Right lung (tissue), 5 donors: Measurements from ENCODE around the gene MT2A. TPM values are rescaled to one million over a fixed set of nuclear protein-coding genes. Genes with fewer than 3 reads are reported as not detected.
A peak's percentile ranks its signal among the peaks of the same experiment; 100 is the strongest.
"Not testable (repeated sequence)": the region's sequence is repeated elsewhere in the genome, so short reads cannot be mapped to it uniquely, and the experiment has no call there.

ENCODE experiments used
- DNase-seq, 2 donors: peaks; one replicate each; pipeline ENCODE4 v3.0.0-alpha.2; 2013
- polyA plus RNA-seq, 5 donors: library from polyadenylated mRNA; unstranded; fragments of 120-200 nt; gene quantifications; one replicate each; pipeline versions ENCODE4 v1.2.1 to v1.2.3, GENCODE V29; 2013; ENCODE audit warnings: inconsistent platforms in 1 of 5, low replicate concordance in 1 of 5; ENCODE audit not compliant: insufficient read length in 5 of 5, insufficient read depth in 1 of 5

Gene MT2A
- polyA plus RNA-seq, 5 donors: 33.1 to 52.4 (median 36.6) TPM

DNA sequence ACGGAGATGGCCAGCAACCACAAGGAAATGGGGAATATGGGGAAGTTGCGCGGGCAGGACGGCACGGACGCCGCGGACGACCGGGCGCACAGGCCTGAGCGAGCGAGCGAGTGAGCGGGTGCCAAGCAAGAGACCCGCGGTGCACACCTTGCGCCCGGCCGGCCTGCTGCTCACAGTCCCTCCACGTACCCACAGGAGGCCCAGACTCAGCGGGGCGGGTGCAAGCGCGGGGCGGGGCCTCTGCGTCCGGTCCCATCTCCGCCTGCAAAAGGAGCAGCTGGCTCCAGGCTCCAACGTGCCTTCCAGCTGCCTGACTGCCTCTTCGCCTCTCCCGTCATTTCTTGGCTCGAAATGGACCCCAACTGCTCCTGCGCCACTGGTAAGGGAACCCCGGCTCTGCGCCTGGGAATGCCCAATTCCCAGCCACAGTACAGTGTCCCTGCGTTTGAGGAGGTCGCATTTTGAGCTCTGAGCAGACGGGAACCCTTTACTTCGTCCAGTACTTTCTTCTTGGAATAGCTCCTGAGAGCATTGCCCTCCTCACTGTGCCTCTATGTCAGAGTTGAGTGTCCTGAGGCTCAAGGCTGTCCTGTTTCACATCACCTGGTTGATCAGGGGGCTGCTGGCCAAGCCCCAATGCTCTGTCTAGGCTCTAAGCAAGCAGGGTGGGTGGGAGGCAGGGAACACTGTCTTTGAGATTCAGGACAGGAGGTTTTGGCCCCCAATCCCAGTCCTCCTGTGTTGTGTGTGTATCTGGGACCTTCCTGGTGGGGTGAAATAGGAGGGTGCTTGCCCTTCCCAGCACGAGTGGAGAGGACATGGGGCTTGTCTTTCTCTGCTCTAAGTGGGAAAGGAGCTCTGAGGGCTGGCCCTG, 9.1 kb downstream of the MT2A start:
- peak; percentile 77 to 84 for DNase-seq

DNA sequence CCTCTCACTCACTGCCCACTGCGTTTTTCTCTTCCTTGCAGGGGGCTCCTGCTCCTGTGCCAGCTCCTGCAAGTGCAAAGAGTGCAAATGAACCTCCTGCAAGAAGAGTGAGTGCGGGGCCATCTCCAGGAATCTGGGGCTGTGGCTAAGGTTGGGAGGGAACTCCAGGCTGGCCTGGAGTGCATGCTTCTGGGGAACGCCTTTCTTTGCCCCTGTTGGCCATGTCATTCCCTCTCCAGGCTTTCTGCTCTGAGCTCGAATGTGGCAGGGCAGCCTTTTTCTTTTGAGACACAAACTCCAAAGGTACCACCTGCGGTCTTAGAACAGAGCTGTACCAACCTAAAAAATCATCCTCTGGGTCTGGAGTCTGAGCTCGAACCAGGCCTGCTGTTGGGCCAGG, 9.8 kb downstream of the MT2A start:
- no peak for DNase-seq

DNA sequence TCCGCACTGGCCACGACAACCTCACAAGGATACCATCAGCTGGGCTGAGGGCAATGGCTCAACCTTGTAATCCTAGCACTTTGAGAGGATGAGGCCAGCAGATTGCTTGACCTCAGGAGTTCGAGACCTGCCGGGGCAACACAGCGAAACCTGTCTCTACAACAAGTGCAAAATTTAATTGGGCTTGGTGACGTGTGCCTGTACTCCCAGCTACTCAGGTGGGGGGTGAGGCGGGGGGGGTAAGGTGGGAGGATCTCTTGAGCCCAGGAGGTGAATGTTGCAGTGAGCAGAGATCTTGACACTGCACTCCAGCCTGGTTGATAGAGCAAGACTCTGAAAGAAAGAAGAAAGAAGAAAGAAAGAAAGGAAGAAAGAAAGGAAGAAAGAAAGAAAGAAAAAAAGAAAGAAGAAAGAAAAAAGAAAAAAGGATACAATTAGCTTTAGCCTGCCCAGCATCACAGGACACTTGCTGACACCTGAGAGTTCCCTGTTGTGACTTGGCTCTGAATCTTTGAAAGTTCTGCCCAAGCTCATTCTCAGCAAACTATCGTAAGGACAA, 12.0 kb downstream of the MT2A start:
- no peak for DNase-seq

DNA sequence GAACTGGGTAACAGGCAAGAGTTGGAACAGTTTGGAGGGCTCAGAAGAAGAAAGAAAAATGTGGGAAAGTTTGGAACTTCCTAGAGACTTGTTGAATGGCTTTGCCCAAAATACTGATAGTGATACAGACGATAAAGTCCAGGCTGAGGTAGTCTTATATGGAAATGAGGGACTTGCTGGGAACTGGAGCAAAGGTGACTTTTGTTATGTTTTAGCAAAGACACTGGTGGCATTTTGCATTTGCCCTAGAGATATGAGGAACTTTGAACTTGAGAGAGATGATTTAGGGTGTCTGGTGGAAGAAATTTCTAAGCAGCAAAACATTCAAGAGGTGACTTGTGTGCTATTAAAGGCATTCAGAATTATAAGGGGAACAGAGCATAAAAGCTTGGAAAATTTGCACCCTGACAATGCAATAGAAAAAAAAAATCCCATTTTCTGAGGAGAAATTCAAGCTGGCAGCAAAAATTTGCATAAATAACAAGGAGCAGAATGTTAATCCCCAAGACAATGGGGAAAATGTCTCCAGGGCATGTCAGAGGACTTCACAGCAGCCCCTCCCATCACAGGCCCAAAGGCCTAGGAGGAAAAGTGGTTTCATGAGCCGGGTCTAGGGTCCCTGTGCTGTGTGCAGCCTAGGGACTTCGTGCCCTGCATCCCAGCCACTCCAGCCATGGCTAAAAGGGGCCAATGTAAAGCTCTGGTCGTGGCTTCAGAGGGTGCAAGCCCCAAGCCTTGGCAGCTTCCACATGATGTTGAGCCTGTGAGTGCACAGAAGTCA, 13.5 kb downstream of the MT2A start:
- DNase-seq: not testable (repeated sequence)

DNA sequence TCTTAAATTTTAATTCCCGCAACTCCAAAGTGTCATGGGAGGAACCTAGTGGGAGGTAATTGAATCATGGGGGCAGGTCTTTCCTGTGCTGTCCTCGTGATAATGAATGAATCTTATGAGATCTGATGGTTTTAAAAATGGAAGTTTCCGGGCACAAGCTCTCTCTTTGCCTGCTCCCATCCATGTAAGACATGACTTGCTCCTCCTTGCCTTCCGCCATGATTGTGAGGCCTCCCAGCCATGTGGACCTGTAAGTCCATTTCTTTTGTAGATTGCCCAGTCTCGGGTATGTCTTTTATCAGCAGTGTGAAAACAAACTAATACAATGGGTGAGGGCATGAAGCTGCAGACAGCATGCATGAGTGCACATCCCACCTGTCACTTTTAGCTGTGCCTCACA, 14.8 kb downstream of the MT2A start:
- DNase-seq: not testable (repeated sequence)

DNA sequence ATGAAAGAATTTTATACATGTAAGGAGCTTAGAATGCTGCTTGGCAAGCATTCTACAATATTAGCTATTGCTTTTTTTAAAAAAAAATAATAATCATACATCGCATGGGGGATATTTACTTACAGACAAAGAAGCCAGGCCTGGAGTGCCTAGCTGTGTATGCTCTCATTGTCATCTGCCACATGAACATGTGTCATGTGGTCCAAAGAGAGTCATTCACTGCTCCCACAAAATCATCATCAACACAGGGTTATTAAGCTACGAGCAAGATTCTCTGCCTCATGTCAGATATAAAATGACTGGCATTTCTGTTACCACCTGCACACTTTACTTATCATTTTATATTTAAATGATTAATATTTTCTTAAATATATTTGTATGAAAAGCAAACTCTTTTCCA, 15.3 kb downstream of the MT2A start:
- DNase-seq: no peak

DNA sequence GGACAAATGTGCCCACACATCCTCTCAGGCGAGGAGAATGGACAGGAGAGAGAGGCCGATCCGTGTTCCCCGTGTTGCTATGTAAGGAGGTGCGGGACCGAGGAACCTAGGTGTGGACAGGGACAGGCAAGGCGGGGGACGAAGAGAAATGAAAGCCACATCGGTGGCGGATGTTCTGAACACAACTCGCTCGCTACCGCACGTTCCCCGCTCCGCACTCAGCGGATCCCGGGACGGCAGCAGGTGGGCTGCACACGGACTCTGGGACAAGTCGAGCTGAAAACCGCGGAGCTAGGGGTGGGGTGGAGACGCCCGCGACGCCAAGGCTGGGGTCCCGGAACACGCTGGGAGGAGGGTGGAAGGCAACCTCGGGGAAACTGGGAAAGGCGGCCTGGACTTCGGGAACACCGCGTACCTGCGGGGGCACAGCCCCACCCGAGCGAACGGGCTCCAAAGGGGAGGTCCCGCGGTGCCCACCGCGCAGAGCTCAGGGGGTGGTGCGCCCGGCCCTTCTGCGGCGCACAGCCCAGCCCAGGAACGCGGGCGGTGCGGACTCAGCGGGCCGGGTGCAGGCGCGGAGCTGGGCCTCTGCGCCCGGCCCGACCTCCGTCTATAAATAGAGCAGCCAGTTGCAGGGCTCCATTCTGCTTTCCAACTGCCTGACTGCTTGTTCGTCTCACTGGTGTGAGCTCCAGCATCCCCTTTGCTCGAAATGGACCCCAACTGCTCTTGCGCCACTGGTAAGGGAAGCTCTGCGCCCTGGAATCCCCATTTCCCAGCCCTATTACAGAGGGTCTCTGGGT, 17.0 kb downstream of the MT2A start, which contains the start of gene MT1E:
Gene MT1E (plus strand): TSS at position 642 of the 803 bp plus-strand sequence. CDS start 71 bp downstream, at position 713.
- DNase-seq: no peak

DNA sequence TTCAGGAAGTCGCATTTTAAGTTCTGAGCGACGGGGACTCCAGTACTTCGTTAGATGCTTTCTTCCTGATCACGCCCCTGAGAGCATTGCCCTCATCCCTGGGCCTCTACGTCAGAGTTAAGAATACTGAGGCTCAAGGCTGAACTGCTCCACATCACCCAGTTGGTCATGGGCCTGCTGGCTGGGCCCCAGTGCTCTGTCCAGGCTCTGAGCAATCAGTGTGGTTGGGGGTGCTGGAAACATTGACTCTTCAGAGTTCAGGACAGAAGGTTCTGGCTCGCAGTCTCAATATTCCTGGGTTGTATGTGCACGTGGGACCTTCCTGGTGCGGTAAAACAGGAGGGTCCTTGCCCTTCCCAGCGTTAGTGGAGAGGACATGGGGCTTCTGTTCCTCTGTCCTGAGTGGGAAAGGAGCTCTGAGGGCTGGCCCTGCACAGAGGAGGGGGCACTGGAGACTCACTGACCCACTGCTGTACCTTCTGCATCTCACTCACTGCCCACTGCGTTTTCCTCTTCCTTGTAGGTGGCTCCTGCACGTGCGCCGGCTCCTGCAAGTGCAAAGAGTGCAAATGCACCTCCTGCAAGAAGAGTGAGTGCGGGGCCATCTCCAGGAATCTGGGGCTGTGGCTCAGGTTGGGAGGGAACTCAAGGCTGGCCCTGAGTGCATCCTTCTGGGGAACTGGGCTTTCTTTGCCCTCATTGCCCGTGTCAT, 17.7 kb downstream of the MT2A start:
- no peak for DNase-seq

DNA sequence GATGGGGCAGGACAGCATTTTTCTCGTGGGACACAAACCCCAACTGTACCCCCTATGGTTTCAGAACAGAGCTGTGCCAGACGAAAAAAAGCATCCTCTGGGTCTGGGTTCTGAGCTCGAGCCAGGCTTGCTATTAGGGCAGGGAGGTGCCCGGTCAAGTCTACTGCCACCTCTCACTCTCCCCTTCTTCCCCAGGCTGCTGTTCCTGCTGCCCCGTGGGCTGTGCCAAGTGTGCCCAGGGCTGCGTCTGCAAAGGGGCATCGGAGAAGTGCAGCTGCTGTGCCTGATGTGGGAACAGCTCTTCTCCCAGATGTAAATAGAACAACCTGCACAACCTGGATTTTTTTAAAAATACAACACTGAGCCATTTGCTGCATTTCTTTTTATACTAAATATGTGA, 18.3 kb downstream of the MT2A start:
- DNase-seq: no peak

DNA sequence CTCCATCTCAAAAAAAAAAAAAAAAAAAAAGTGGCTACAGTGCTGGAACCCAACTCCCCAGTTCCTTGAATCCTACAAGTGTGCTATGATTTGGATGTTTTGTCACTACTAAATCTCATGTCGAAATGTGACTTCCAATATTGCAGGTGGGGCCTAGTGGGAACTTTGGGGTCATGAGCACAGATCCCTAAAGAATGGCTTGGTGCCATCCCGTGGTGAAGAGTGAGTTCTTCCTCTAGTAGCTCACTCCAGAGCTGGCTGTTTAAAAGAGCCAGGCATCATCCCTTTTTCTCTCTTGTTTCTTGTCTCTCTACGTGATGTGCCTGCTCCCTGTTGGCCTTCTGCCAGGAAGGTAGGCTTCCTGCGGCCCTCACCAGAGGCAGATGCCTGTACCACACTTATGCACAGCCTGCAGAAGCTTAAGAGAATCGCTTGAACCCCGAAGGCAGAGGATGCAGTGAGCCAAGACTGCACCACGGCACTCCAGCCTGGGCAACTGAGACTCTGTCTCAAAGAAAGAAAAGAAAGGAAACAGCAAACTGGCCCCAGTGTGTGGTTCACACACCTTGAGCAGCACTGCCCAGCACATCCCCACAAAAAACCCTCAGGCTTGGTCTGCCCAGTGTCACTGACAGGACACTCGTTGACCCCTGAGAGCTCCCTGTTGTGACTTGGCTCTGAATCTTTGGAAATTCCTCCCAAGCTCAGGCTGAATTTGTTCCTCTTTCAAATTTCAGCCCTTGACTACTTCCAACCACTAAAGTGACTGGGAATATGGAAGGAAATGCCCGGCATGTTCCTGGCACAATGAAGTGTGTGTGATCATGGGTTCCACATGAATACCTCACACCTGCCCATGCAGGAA, 20.3 kb downstream of the MT2A start:
- no peak for DNase-seq

DNA sequence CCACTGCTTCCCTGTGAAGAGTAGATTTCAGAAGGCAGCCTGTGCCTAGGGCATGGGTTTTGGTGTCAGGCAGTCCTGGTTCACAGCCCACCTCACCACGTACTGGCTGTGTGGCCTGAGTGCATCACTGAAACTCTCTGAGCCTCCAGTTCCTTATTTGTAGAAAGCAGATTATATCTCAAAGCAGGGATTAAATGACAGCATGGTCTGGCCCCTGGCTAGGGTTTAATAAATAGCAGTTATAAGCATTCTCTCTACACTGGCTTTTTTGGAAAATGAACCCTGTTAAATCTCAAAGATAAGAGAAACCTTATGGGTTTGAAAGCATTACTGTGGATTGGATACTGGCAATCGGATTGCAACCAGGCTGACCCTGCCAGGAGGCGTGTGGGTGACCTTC, 21.1 kb downstream of the MT2A start:
- no peak for DNase-seq

DNA sequence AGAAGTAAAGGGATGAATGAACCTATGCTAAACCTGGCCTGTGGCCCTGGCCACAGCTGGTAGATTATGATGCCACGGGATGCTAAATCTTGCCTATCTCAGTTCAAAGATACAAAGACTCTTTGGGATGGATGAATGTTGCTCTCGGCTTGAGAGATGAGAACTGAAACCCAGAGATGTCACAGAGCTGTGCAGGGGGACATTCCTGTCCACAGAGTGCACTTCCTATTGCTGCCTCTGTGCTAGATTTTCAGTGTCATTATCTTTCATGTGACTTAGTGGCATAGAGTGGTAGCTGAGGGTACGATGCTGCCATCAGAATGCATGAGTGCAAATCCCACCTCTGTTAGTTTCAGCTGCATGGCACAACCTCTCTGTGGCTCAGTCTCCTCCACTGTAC, 21.8 kb downstream of the MT2A start:
- no peak for DNase-seq

DNA sequence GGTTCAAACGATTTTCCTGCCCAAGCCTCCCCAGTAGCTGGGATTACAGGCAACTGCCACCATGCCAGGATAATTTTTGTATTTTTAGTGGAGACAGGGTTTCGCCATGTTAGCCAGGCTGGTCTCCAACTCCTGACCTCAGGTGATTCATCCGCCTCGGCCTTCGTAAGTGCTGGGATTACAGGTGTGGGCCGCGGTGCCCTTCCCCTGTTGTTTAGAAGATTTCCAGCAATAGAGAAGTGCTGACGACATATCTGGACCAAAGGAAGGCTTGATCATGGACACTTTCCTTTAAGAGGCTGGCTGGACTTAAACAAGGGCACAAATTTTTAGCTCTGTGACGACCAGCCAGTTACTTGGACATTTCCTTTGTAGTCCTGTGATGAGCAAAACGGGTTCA, 22.8 kb downstream of the MT2A start:
- DNase-seq: no peak

DNA sequence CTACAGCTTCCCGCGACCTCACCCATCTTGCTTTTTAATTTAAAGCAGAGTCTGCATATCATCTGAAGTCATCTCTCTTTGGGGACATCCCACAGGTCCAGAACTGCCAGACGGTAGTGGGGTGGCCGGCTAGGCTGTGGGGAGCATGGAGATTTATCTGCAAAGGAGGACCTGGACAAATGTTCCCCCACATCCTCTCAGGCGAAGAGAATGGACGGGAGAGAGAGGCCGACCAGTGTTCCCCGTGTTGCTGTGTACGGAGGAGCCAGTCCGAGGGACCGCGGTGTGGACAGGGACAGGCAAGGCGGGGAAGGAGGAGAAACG, 23.4 kb downstream of the MT2A start:
- DNase-seq: no peak

DNA sequence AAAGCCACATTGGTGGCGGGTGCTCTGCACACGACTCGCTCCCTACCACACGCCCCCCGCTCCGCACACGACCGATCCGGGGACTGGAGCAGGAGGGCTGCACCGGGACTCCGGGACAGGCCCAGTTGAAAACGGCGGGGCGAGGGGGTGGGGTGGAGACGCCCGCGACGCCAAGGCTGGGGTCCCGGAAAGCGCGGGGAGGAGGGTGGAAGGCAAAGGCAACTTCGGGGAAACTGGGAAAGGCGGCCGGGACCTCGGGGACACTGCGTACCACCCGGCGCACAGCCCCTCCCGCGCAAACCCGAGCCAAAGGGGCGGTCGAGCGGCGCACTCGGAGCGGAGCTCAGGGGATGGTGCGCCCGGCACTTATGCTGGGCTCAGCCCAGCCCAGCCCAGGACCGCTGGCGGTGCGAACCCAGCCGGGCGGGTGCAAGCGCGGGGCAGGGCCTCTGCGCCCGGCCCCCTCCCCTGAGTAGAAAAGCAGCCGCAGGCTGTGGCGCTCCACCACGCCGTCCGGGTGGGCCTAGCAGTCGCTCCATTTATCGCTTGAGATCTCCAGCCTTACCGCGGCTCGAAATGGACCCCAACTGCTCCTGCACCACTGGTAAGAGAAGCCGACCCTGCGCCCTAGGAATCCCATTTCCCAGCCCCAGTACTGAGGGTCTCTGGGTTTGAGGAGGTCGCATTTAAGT, 23.9 kb downstream of the MT2A start, which contains the start of gene MT1M:
Gene MT1M (plus strand): TSS at position 504 of the 692 bp plus-strand sequence. CDS start 73 bp downstream, at position 577.
- no peak for DNase-seq

DNA sequence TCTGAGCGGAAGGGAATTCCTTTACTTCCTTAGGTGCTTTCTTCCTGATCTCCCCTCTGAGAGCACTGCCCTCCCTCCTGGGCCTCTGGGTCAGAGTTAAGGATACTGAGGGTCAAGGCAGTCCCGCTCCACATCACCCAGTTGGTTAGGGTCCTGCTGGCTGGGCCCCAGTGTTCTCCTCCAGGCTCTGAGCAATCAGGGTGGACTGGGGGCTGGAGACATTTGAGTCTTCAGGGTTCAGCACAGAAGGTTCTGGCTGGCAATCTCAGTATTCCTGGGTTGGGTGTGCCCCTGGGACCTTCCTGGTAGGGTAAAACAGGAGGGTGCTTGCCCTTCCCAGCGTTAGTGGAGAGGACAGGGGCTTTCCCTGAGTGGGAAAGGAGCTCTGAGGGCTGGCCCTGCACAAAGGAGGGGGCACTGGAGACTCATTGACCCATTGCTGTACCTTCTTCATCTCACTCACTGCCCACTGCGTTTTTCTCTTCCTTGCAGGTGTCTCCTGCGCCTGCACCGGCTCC, 24.5 kb downstream of the MT2A start:
- no peak for DNase-seq

DNA sequence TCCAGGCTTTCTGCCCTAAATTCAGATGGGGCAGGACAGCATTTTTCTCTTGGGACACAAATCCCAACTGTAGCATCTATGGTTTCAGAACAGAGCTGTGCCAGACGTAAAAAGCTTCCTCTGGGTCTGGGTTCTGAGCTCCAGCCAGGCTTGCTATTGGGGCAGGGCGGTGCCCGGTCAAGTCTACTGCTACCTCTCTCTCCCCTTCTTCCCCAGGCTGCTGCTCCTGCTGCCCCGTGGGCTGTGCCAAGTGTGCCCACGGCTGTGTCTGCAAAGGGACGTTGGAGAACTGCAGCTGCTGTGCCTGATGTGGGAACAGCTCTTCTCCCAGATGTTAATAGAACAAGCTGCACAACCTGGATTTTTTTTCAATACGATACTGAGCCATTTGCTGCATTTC, 25.2 kb downstream of the MT2A start:
- DNase-seq: no peak

DNA sequence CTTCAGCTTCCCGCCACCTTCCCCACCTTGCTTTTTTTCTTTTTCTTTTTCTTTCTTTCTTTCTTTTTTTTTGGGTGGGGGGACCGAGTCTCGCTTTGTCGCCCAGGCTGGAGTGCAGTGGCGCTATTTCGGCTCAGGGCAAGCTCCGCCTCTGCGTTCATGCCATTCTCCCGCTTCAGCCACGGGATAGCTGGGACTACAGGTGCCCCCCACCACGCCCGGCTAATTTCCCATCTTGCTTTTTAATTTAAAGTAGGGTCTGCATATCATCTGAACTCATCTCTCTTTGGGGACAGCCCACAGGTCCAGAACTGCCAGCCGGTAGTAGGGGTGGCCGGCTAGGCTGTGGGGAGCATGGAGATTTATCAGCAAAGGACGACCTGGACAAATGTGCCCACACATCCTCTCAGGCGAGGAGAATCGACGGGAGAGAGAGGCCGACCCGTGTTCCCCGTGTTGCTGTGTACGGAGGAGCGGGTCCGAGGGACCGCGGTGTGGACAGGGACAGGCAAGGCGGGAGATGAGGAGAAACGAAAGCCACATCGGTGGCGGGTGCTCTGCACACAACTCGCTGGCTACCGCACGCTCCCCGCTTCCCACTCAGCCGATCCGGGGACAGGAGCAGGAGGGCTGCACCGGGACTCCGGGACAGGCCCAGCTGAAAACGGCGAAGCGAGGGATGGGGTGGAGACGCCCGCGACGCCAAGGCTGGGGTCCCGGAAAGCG, 26.5 kb downstream of the MT2A start:
- DNase-seq: no peak
